ENCODE results near the gene MYCBP.

DNA sequence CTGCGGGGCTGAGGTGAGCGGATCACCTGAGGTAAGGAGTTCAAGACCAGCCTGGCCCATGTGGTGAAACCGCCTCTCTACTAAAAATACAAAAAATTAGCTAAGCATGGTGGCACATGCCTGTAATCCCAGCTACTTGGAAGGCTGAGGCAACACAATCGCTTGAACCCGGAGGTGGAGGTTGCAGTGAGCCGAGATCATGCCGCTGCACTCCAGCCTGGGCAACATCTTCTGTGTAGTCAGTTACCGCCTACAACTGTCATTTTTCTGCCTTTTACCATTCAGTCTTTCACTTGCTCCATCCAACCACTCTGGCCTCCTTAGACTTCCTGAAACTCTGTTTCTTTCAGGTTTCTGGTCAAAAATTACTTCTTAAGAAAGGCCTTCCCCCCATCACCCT lies 2.2 kb downstream of the MYCBP start:
- TF ChIP-seq, protein P1, sequence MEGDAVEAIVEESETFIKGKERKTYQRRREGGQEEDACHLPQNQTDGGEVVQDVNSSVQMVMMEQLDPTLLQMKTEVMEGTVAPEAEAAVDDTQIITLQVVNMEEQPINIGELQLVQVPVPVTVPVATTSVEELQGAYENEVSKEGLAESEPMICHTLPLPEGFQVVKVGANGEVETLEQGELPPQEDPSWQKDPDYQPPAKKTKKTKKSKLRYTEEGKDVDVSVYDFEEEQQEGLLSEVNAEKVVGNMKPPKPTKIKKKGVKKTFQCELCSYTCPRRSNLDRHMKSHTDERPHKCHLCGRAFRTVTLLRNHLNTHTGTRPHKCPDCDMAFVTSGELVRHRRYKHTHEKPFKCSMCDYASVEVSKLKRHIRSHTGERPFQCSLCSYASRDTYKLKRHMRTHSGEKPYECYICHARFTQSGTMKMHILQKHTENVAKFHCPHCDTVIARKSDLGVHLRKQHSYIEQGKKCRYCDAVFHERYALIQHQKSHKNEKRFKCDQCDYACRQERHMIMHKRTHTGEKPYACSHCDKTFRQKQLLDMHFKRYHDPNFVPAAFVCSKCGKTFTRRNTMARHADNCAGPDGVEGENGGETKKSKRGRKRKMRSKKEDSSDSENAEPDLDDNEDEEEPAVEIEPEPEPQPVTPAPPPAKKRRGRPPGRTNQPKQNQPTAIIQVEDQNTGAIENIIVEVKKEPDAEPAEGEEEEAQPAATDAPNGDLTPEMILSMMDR (IDR thresholded peaks at IDR 0.05): no peak
- TF ChIP-seq POLR2A (IDR thresholded peaks at IDR 0.05): no peak

Measured in uterus (tissue), 2 donors.